Muscle of leg (tissue), 11 donors: ENCODE results near the gene ZIC4. TPM values are rescaled to one million over a fixed set of nuclear protein-coding genes. Genes with fewer than 3 reads are reported as not detected.

ENCODE experiments used
- DNase-seq: peaks from one replicate; pipeline ENCODE4 v3.0.0; 2013
- H3K27ac ChIP-seq: one replicate; pipeline ENCODE4 v1.5.1; 2013; ENCODE audit warnings: mild to moderate bottlenecking, low read length, control low read depth
- H3K27me3 ChIP-seq: one replicate; pipeline ENCODE4 v1.6.1; 2013; ENCODE audit warnings: low read length; ENCODE audit not compliant: control insufficient read depth, insufficient read depth
- H3K36me3 ChIP-seq: one replicate; pipeline ENCODE4 v1.6.1; 2013; ENCODE audit warnings: low read length; ENCODE audit not compliant: control insufficient read depth, insufficient read depth
- H3K4me1 ChIP-seq: one replicate; pipeline ENCODE4 v1.6.1; 2013; ENCODE audit warnings: low read length; ENCODE audit not compliant: control insufficient read depth, insufficient read depth
- H3K4me3 ChIP-seq: one replicate; pipeline ENCODE4 v1.5.1; 2013; ENCODE audit warnings: low read length, control low read depth
- H3K9me3 ChIP-seq: replicated peaks from 2 replicates; pipeline ENCODE4 v1.6.1; 2013; ENCODE audit warnings: low read depth, low read length; ENCODE audit not compliant: control insufficient read depth
- WGBS: methylation state at CpG from one replicate; pipeline ENCODE4 v1.1.5; 2013; ENCODE audit warnings: missing lambda C conversion rate; ENCODE audit not compliant: insufficient coverage; 5-methylcytosine and 5-hydroxymethylcytosine counted together
- polyA plus RNA-seq, 8 donors: library from polyadenylated mRNA; unstranded; fragments of 120-200 nt; gene quantifications; one replicate each; pipeline versions ENCODE4 v1.2.1 to v1.2.3, GENCODE V29; 2013; ENCODE audit warnings: inconsistent platforms in 1 of 8, low replicate concordance in 1 of 8; ENCODE audit not compliant: insufficient read length in 8 of 8, insufficient read depth in 1 of 8
- total RNA-seq: library from RNA; stranded (reverse); fragments of 120-200 nt; gene quantifications from one replicate; pipeline ENCODE4 v1.2.4, GENCODE V29; 2013

Gene ZIC4
- total and polyA plus RNA-seq, 9 donors = 1.1 to 6.1 (median 3.6) TPM

DNA sequence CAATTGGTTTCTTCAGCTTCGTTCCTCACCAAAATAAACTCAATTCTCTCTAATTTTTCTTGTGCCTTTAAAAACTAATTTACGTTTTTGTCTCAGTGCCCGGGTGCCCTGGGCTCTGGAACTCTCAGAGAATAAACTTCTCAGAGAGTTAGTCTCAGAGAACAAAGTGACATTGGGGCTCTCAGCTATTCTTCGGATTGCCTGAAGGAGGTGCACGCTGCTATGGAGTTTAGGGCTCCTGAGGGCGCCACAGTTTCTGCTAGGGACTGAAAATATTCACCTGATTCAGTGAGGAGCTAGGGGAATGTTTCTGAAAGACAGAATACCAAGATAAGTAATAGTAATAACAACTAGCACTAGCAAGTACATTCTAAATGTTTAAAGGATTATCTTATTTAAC lies 22.7 kb downstream of the ZIC4 start:
- WGBS = 17% methylated on average over 1 of the region's 6 CpGs
- no peak for DNase-seq
- no peaks in the 10 kb centered on the region for H3K4me1 ChIP-seq
- no peak overlapping the region for H3K4me3 ChIP-seq
- no peaks in the 10 kb centered on the region for H3K9me3 ChIP-seq
- H3K36me3 ChIP-seq = no peaks in the 10 kb centered on the region
- H3K27ac ChIP-seq = no peak overlapping the region
- H3K27me3 ChIP-seq = peaks cover 75% of the 10 kb centered on the region

DNA sequence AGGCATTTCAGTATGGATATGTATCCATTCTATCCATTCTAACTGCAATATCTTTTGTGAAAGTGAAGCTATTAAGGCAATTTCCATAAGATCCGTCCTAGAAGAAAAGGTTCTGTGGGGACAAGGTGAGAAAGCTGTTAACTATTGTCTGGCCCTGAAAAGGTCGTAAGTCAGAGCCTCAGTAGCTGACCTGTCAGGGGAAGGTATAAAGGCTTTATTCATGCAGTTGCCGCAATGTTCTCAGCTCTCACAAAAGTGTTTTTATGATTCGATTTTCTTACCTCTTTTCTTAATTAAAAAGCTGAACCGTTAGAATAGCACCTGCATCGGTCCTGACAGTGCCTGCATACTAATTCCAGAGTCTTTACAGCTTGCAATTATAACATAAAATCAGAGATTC lies 24.7 kb downstream of the ZIC4 start:
- WGBS = 40% methylated on average over 6 of the region's 6 CpGs
- Histone ChIP-seq H3K4me3 (no peak overlapping the region), H3K27me3 (peaks cover 72% of the 10 kb centered on the region)

DNA sequence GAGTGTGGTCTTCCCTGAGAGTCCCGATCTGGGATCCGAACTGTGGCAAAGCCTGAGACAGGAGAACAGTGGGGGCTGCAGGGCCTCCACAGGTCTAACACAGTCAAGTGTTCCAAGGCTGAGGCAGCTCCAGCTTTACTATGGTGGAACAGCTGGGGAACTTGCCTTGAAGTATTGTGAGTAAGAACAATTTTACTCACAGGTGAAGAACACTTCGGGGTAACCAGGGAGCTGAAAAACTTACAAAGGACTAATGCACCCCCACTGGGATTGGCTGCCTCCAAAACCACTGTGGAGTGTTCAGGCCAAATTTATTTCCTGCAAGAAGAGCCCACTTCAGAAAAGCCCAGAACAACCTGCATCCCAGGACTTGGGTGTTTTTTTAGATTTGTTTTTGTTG lies 25.4 kb downstream of the ZIC4 start:
- Histone ChIP-seq H3K27ac (no peak overlapping the region), H3K27me3 (peaks cover 74% of the 10 kb centered on the region), H3K36me3 (no peaks in the 10 kb centered on the region), H3K4me1 (peaks cover 3% of the 10 kb centered on the region), H3K9me3 (no peaks in the 10 kb centered on the region), H3K4me3 (no peak overlapping the region)
- no peak for DNase-seq
- WGBS = 22% methylated on average over 3 of the region's 3 CpGs

More for the DNA sequence above, 24.7 kb downstream of the ZIC4 start:
- H3K4me1 ChIP-seq = peaks cover 3% of the 10 kb centered on the region
- H3K9me3 ChIP-seq = no peaks in the 10 kb centered on the region
- no peak for DNase-seq
- H3K27ac ChIP-seq = no peak overlapping the region
- no peaks in the 10 kb centered on the region for H3K36me3 ChIP-seq

DNA sequence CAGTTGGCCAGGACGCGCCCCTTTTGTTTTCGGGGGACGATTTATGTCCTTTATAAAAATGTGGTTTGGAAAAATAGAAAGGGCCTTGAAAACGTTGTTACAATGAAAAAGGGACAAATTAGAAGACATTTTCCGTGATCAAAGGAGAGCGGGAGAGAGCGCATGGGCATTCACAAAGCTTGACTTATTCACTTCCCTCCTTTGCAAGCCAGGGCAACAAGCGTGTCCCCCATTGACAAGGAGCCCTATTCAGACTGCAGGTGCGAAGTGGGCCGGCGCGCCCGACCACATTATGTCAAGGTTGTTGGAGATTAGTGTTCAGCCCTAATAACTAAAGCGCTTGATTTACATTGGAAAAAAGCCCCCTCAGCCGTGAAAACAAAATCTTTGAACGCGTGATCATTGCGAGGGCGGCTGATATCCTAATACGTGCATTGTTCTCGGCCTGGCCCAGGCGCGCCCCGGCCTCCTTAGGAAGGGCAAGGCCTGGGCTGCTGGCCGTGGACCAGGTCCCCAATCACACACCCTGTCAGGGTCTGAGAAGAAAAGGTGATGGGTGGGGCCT lies 25.9 kb downstream of the ZIC4 start:
- no peak for DNase-seq
- Histone ChIP-seq H3K36me3 (no peaks in the 10 kb centered on the region), H3K9me3 (no peaks in the 10 kb centered on the region), H3K27ac (no peak overlapping the region), H3K4me3 (no peak overlapping the region), H3K27me3 (peaks cover 70% of the 10 kb centered on the region), H3K4me1 (peaks cover 3% of the 10 kb centered on the region)
- WGBS = 20% methylated on average over 21 of the region's 26 CpGs

DNA sequence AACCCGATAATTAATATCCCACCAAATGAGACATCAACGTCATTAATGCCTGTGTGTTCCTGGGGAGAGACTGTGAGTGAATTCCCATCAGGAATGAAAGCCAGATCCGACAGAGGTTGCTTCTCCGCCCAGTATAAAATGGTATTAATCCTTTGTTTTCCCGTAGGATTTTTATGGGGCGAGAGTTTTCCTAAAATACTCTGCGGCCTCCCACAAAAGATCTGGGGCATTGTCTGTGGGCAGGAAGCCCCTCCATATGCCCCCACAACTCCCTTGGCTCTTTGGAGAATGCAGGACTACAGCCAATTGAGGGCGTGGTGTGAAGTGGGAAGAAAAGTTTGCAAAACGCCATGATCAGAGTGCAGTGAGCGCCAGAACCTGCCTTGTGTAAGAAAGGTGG lies 26.7 kb downstream of the ZIC4 start:
- Histone ChIP-seq H3K27me3 (peaks cover 69% of the 10 kb centered on the region), H3K4me1 (peaks cover 3% of the 10 kb centered on the region), H3K36me3 (no peaks in the 10 kb centered on the region), H3K27ac (no peak overlapping the region), H3K9me3 (no peaks in the 10 kb centered on the region), H3K4me3 (no peak overlapping the region)
- DNase-seq = no peak
- 20% methylated on average over 1 of the region's 10 CpGs for WGBS

DNA sequence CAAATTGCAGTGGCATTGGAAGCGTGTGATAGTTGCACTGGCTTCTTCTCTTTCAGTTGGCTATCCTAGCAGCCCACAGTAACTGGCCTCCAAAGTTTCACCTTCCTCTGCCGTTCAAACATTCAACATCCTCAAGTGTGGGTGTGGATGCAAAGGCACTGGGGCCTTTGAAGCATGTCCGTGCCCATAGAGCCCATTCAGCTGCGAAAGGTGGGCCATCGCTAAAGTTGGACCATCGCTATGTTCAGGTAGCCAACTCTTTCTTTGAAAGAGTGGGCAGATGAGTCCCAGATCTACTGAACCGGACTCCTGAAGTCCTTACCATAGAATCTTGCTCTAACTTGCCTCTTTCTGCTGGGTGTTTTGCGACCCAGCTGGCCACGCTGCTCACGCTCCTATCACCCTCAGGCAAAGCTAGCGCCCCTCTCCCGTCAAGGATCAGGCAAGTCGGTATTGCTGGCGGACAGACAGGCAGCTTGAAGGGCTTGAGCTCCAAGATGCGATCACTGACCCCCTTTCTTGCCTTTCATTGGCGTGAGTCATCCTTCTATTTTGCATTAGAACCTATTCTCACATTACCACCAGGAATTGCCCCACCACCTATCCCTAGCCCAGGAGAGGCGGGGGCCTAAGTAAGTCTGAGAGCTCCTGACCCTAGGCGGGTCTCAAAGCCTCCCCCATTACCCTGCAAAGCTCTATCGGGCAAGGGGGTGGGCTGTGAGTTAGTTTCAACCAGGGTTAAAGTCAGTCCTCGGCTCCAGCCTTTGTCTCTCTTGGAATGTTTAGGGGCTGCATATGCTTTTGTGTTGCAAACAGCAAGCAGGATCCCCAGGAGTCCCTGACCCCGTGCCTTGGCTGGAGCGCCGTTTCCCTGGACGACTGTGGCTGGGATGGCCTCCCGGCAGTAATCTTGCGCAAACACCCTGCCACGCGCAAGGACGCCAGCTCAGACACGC lies 28.7 kb downstream of the ZIC4 start:
- peaks cover 3% of the 10 kb centered on the region for H3K4me1 ChIP-seq
- no peak for DNase-seq
- WGBS = 3% methylated on average over 16 of the region's 30 CpGs
- no peak overlapping the region for H3K27ac ChIP-seq
- no peaks in the 10 kb centered on the region for H3K9me3 ChIP-seq
- H3K27me3 ChIP-seq = peaks cover 69% of the 10 kb centered on the region
- H3K36me3 ChIP-seq = no peaks in the 10 kb centered on the region
- no peak overlapping the region for H3K4me3 ChIP-seq

DNA sequence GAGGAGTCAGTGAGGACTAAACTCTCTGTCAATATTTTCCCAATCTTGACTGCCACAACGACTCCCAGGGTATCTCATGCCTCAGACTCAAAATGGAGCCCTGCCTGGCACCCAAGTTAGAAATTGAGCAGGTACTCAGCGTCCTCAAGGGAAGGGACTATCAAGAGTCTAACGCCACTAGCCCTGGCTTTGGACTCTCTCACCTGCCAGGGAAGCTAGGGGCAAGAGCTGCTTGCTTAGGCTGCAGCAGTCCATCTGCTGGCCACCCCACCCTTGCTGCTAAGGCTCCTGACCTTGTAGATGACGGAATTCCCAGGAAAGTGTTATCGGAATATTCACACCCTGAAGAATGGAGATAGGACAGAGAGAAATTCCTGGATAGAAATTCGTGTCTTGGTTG lies 33.0 kb downstream of the ZIC4 start:
- 9% methylated on average over 6 of the region's 6 CpGs for WGBS
- peaks cover 11% of the 10 kb centered on the region for H3K4me1 ChIP-seq
- no peaks in the 10 kb centered on the region for H3K36me3 ChIP-seq
- H3K4me3 ChIP-seq = no peak overlapping the region
- H3K27ac ChIP-seq = no peak overlapping the region
- H3K27me3 ChIP-seq = peaks cover 85% of the 10 kb centered on the region
- DNase-seq = no peak
- H3K9me3 ChIP-seq = no peaks in the 10 kb centered on the region

DNA sequence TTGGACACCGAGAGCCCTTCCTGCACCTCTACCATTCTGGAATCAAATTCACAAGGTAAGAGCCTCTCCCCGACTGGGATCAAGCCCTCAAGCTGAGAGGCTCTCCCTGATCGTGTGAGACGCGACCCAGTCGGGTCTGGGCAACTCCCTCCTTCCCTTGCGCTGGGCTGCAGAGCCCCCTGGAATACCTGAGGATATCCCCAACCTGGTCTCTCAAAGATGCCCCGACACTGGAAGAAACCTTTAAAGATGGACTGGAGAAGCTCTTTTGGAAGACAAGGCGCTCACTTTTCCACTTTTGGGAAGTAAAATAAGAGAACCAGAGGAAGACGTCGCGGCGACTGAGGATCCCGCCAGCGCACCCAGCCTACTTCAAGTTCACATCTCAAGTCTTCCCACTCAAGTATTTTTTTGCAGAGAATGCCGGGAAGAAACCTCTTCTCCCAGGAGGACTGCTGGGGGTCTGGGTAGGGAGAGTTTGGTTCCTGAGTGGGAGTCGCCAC lies 33.8 kb downstream of the ZIC4 start:
- Histone ChIP-seq H3K27ac (no peak overlapping the region), H3K9me3 (no peaks in the 10 kb centered on the region), H3K27me3 (peaks cover 84% of the 10 kb centered on the region), H3K4me3 (no peak overlapping the region), H3K4me1 (peaks cover 8% of the 10 kb centered on the region), H3K36me3 (no peaks in the 10 kb centered on the region)
- 2% methylated on average over 7 of the region's 17 CpGs for WGBS
- DNase-seq = no peak

DNA sequence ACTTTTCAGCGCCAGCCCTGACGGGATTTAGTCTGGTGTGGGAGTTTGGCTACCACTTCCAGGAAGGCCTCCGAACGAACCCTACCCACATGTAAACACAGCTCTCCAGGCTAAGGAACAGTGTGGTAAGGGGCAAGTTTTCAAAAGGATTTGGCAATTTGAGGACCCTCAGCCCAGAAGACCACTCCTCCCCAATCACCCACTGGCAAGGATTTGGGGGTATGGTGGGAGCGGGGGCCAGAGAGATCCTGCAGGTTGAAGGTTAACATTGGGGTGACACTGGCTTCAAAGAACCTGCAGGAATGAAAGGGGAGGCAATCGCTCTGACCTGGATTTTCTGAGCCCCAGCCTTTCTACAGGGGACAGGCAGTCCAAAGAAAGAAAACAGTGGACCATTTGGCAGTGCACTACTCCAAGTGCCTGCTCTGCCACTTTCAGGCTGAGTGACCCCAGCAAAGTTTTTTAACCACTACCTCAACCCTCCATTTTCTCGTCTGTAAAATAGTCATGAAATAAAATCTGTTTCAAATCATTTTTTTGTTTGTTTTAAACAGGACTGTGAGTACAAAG lies 34.5 kb downstream of the ZIC4 start:
- Histone ChIP-seq H3K4me1 (peaks cover 8% of the 10 kb centered on the region), H3K36me3 (no peaks in the 10 kb centered on the region), H3K27ac (no peak overlapping the region), H3K27me3 (peaks cover 78% of the 10 kb centered on the region), H3K4me3 (no peak overlapping the region), H3K9me3 (no peaks in the 10 kb centered on the region)
- WGBS = 0% methylated on average over 1 of the region's 7 CpGs
- DNase-seq = no peak

DNA sequence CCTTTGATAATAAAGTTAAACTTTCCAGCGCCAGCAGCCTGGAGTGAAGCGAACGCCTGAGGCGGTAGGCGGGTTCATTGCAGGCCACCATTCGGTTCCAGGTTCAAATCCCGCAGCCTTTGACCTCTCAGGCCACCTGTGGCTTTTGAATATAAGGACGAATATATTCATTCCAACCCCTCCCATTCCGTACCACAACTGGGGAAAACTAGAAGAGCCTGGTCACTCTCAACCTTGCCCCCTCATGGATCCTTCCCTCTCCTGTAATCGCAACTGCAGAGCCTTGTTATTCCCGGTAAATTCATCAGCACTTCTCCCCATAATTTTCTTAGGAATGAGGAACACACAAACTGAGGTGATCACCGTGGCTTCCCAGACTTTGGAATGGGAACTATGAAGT lies 35.2 kb downstream of the ZIC4 start:
- no peaks in the 10 kb centered on the region for H3K9me3 ChIP-seq
- peaks cover 8% of the 10 kb centered on the region for H3K4me1 ChIP-seq
- peaks cover 78% of the 10 kb centered on the region for H3K27me3 ChIP-seq
- no peak for DNase-seq
- no peak overlapping the region for H3K27ac ChIP-seq
- H3K4me3 ChIP-seq = no peak overlapping the region
- 8% methylated on average over 5 of the region's 12 CpGs for WGBS
- H3K36me3 ChIP-seq = no peaks in the 10 kb centered on the region
